Activated T-cell treated with anti-CD3 and anti-CD28 coated beads for 48 hours (primary cell): ENCODE measurements around the gene ALPL.
"Not testable (repeated sequence)": the region's sequence is repeated elsewhere in the genome, so short reads cannot be mapped to it uniquely, and the experiment has no call there.

ENCODE experiments used
- DNase-seq: peaks from one replicate; pipeline ENCODE4 v3.0.0-alpha.2; 2020; ENCODE audit warnings: low read depth

The ALPL gene

DNA sequence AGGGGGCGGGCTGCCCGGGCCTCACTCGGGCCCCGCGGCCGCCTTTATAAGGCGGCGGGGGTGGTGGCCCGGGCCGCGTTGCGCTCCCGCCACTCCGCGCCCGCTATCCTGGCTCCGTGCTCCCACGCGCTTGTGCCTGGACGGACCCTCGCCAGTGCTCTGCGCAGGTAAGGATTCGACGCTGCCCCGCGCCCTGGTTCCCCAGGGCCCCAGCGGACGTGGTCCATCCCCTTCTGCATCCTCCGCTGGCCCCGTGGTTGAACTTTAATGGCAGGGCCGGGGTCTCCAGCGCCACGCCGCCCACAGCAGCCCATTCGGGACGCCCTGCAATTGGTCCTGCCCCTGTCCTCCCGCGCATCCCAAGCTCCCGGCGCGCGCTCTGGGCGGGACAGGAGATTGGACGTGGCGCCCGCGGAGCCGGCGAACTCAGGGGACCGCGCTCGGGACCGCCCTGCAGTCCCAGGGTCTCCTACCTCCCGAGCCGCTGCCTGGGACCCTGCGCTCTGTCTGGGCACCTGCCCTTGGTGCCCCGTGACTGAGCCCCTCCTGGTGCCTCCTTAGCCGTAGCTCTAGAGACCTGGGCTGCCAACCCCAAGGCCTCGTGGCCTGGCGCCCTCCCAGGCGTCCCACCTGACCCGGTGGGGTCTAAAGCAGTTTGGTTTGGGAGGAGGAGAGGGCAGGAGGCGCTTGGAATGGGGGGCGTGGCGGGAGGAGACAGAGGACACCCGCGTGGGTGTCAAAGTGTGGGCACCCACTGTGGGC lies at the start of gene ALPL:
Gene ALPL (plus strand): TSS at position 73 of the 762 bp plus-strand sequence. CDS start 44,659 bp downstream, outside the sequence.
- no peak for DNase-seq

DNA sequence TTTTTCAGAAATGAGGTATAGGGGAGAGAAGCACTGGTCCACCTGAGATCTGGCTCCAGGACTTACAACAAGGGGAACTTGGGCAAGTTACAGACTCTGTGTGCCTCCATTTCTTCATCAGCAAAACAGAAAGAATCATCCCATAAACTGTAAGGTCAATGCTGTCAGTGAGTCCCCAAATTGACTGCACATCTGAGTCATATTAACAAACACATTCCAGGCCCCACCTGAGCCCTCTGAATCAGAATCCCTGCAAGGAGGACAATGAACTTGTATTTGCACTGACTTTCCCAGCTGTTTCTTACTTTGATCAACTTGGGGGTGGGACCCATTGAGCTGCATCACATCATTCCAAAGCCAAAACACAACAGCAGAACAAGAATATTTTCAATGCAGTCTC lies 44.1 kb upstream of the ALPL start:
- DNase-seq: not testable (repeated sequence)

DNA sequence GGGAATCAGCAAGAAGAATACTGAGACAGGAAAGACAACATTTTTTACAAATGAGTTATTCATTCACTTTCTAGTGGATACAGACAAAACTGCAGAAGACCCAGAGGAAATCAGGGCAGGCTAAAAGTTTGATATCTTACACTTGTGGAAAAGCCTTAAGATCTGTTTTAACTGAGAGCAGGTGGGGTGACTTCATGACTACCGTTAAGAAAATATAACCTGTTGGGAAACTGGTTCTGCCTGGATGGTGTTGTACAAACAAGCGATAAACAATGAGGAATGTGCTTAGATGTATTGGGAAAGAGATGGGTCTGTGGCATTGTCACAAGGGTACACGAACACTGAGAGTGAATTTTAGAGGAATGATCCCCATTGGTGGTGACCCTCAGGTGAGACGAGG lies 41.3 kb upstream of the ALPL start:
- DNase-seq: not testable (repeated sequence)

DNA sequence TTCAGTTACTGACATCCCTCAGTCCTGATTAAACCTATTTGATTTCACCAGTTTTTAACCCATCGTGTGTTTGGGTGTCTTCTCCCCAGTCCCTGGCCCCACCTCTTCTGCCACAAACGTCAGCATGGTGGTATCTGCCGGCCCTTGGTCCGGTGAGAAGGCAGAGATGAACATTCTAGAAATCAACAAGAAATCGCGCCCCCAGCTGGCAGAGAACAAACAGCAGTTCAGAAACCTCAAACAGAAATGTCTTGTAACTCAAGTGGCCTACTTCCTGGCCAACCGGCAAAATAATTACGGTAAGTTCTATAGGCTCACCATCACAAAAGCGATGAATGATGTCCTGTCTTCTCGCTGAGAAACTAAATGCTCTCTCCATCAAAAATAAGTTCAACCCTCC lies 40.6 kb upstream of the ALPL start:
- peak; percentile 15 for DNase-seq

DNA sequence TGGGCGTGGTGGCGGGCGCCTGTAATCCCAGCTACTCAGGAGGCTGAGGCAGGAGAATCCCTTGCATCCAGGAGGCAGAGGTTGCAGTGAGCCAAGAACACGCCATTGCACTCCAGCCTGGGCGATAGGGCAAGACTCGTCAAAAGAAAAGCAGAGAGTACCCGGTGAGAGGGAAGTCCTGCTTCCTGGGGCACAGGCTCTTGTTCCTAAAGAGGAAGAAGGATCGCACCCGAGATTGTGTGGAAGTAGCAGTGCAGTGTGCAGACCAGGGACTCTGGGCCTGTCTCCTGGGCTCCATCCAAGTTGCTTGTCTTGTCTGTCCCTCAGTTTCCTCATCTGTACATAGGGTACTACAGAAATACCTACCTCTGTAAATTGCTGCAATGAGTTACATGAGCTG lies 39.6 kb upstream of the ALPL start:
- no peak for DNase-seq

DNA sequence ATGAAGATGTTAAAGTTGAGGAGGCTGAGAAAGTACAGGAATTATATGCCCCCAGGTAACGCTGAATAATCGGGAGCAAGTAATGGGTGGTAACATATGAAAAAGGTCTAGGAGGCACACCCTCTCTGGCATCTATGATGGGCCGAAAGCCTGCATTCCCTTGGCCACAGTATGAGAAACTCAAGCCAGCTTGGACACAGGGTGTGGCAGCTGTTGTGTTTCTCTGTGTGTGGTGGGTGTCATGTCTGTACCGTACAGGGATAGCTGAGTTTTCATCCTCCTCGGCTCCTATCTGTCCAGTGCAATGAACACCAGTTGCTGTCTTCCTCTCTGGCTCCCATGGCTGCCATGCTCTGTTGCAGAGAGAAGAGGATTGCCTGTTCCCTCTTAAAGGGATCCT lies 36.4 kb upstream of the ALPL start:
- no peak for DNase-seq

DNA sequence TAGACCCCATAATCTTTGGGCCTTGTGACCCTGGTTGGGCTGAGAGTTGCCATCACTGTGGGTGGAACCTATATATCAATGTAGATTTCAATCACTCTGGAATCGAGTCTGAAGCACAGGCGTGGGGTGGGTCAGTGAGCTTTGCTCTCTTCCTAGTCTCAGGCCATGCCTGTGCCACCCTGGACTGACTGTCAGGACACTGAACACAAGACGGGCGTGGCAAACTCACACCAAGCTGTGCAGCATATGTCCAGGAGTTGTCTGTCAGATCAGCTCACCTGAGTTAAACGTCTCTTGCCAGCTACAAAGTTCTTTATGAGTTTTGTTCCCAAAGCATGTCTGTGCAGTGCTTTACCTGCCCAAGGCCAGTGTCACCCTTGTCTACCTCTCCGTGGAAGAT lies 30.9 kb upstream of the ALPL start:
- DNase-seq: no peak

DNA sequence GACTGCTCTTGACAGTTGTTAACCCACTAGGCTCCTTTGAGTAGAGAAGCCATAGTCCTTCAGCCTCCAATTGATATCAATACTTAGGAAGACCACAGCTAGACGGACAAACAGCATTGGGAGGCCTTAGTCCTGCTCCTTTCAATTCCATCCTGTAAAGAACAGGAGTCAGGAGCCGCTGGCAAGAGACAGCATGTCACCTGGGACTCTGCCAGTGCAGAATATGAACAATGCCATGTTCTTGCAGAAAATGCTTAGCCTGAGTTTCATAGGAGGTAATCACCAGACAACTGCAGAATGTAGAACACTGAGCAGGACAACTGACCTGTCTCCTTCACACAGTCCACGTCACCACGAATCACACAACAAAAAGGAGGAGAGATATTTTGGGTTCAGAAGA lies 25.3 kb upstream of the ALPL start:
- DNase-seq: not testable (repeated sequence)

DNA sequence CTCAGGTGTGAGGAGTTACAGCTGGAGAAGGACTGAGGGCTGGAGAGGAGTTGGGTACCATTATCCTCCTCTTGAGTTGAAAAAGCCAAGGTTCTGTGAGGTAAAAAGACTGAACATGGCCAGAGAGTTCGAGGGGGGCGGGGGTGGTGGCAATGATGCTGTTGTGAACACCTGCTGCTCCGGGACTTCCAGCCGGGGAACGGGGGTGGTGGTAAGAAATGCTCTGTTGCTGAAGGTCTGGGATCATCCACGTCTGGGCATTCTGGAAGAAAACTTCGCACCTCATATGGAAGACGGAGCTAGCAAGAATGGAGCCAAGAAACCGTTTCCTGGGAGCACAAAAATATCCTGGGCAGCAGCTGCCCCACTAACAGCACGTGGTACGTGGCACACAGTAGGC lies 20.1 kb upstream of the ALPL start:
- DNase-seq: no peak

DNA sequence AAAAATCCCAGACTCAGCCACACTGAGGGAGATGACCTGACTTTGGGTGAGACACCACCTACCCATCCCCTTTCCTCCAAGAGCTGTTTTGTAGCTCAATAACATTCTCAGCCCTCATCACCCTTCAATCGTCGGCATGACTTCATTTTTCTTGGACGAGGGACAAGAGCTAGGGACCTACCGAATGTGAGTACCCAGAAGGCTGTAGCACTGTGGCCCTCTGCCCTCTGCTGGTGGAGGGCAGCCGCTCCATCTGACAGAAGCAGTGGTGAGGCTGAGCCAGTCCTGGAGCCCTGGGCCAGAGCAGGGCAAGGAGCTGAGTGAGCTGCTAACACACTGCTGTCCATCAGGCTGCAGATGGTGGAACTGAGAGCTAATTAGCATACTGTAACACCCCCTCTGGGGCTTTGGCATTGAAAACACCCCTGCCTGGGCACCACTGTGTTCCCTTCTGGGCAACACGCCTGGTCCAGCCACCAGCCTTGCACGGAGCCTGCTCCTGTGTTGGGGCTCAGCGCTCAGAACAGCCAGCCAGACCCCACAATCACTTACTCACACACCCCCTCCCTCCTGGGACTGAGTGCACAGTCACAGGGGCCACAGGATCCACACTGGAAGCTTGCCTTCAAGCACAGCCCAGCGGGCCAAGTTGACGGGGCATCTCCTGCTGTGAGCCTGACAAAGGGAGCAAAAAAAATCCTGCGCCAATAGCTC lies 18.3 kb upstream of the ALPL start:
- DNase-seq: peak; percentile 36

DNA sequence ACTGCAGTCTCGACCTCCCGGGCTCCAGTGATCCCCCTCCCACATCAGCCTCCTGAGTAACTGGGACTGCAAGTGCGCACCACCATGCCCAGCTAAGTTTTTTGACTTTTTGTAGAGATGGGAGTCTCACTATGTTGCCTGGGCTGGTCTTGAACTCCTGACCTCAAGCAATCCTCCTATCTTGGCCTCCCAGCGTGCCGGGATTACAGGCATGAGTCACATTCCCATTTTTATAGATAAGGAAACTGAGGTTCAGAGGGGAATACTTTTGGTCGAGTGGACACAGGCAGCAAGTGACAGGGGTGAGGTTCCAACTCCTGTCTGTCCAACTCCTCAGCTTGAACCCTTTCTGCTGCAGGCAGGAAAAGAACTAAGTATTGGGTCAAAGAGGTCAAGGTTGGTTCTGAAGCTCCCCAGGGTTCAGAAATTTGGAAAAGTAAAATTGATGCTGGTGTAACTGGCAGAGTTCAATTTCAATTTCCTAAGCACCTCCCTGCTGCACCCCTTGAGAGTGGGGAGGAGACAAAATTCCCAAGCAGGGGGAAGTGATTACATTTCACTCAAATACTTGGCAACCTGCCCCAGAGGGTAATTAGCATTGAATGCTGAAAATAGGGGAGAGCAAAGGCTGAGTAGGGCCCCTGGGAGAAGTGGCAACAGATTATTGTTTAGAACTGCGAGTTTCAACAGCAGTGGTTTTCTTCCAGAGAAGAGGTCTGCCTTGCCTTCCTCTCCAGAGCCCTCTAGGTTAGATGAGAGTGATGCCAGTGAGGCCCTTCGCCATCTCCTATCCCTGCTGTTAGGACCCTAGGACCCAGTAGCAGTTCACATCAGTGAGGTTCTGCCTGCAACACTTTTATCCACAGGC lies 17.5 kb upstream of the ALPL start:
- no peak for DNase-seq

DNA sequence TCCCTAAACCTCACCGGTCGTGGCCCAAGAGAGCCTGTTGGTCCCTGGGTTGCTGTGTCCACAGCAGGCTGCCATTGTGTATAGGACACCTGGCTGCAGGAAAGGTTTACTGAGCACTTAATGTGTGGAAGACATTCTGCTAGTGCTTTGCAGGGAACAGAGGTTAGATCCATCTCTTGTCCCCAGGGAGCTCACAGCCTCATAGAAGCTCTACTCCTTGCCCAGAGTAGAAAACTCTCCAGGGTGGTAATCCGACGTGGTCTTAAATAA lies 16.9 kb upstream of the ALPL start:
- DNase-seq: no peak

DNA sequence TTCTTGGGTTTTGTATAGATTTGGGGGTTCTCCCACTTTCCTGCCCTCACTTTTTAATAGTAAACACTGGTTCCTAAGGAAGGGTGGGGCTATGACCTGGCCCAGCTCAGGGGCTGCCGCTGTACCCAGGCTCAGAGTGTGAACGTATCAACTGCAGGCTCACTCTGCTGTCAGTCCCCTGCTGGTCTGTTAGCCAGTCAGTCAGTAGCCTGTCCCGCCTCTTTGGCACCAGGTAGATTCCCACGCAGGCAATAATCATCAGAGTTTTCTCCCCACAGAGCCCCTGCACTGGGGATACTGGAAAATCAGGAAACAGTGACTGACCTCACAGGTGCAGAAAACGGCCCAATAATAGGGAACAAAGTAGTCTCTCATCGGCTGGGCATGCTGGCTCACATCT lies 15.0 kb upstream of the ALPL start:
- no peak for DNase-seq

DNA sequence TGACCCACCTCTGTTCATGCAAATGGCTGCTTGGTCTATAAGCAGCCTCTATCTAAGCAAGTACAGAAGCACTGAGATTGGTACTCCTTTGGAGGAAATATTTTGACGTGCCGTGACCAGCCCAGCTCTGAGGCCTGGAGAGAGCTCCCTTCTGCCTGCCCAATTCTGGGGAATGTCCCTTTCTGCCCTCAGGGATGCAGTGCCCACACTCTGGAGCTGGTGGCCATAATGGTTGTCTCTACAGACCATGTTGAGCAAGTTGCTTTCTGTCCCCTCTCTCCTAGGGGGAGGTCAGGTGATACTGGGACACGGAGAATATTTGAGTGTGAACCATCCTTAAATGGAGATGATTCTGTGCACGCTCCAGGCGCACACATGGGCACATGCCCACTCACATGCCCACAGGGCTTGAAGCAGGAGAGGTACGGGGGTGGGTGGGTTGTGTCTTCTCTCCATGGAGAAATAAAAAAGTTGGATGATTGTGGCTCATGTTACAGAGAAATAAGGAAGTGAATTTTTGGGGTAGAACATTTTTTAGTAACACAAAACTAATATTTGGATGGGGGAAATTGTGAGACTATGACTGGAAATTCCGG lies 13.9 kb upstream of the ALPL start:
- DNase-seq: no peak

DNA sequence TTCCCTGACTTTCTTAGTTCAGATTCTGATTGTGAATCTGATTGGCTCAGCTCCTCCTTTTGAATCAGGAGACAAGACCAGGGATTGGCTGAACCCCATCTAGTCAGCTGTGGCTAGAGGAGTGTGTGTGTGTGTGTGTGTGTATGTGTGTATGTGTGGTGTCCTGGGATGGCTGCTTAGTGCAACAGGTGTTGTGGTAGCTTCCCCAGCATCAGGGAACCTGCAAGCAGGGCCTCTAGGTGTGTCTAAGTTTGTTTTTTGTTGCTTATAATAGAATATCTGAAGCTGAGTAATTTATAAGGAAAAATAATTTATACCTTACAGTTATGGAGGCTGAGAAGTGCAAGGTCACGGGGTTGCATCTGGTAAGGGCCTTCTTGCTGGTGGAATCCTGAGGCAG lies 13.2 kb upstream of the ALPL start:
- DNase-seq: no peak

DNA sequence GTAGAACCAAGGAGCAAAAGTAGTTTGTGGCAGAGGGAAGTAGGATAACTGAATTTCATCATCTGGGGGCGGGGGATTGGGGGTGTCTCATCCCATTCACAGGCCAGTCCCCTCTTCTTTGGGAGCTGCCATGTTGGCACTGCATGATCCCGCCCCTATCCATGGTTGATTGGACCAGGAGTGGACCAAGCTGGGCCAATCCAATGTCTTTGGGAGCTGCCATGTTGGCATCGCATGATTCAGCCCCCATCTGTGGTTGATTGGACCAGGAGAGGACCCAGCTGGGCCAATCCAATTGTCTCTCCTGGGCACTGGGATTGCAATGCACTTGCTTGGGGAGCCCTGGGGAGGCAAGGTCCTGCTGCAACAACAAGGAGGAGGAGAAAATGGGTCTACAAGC lies 12.3 kb upstream of the ALPL start:
- no peak for DNase-seq

DNA sequence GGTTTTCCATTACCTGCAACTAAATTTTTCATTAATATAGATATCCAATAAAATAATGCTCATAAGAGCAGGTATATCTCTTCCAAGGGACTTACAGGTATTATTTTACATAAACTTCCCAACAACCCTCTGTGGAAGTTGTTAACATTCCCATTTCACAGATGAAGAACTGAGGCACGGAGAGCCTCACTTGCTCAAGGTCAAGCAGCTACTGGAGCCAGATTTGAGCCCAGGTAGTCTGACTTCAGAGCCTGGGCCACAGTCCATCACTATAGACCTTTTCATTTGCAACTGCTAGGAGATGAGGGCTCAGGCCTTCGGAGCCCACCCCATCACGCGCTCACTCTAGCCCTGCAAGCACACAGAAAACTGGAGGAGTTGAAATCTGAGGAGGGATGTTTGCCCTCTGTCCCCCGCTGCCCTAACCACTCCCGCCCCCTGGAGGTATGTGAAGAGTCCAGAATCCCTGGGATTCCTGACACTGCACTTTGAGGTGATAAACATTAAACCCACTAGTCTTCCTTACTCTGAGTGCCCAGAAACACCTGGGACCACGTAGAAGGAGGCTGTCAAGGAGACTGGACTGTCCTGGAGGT lies 11.7 kb upstream of the ALPL start:
- DNase-seq: no peak

DNA sequence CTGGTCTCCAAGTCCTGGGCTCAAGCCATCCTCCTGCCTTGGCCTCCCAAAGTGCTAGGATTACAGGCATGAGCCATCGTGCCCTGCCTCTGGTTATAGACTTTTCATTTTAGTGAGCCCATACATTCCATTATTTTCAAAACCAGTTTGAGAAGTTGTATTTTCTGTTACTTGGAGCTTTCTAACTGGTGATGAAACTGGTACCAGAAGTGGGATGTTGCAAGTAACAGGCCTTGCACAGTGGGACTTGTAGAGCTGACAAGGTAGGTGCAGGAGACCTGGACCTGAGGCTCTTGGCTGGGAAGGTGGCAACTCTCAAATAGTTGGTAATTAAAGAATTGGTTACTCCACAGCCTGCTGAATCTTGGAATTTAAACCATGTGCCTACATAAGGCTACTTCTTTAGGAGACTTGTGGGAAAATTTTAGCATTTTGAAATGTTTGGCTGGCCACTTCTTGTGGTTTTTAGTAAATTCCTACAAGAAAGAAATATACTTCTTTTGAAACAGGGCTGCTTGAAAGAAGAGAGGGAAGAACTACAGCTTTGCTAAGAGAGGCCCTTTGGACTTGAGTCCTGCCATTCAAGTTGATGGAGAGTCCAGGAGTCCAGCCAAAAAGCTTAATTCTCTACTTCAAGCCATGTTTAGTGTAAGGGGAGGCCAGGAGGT lies 9.8 kb upstream of the ALPL start:
- DNase-seq: no peak

DNA sequence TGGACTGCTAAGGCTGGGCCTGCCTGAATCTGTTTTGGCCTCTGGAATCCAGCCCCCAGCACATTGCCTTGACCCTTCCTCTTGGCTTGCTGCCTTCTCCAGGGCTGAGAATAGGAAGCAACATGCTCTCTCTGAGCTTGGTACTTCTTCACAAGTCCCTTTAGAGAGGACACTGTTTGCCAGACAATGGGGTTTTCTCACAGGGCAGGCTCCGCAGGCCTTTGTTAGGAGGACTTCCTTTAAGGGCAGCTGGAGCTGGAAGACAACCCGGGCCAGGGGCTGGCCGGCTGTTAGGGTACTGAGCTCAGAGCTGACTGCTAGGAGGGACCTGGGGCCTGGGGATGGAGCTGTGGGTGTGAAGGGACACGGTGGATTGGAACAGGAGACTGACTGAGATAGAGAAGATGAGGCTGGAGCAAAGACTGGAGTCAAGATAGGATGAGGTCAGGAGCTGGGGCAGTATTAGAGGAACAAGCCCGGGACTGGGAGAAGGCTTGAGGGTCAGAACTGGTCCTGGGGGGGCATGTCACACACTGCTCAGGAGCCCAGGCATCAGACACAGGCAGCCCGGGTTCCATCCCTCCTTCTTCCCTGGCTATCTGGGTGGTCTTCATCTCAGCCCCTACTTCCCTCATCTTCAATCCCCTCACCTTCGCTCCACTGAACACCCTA lies 5.4 kb upstream of the ALPL start:
- no peak for DNase-seq

DNA sequence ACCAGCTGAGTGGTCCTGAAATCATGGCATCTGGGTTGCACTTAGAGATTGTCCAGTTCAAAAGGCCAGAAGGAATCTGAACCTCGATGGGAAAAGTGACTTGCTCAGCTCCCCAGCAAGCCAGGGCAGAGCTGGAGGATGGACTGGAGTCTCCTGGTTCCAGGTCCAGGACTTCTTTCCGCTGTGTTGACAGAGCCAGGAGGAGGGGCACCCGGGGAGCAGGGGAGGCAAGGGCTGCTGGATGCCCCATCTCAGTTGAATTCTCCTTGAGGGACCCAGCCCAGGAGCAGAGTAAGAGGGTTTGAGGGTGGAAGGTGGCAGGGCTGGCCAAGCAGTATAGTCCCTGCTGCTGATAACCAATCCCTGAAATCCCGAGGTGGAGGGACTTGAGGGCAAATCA lies 2.4 kb upstream of the ALPL start:
- no peak for DNase-seq
